ENCODE data around the gene RNF125. TPM values are rescaled to one million over a fixed set of nuclear protein-coding genes. Genes with fewer than 3 reads are reported as not detected.
"Not testable (repeated sequence)": the region's sequence is repeated elsewhere in the genome, so short reads cannot be mapped to it uniquely, and the experiment has no call there.

Gene RNF125
- total and polyA plus RNA-seq, 10 of the 15 experiments (the other 5 are each of a cell fraction or from before 2014, with no cell fraction given), result 0.79 to 3.9 (median 2.9) TPM

- SMC1A ChIA-PET (ENCODE audit: uncharacterized antibody, unreplicated experiment), result no interaction called here
- TF ChIP-seq E2F8 (IDR thresholded peaks at IDR 0.05; ENCODE audit: low read depth, partially characterized antibody), result no peak
- Histone ChIP-seq H3K79me2 (ENCODE audit: control insufficient read depth, insufficient read depth, low read length) (no peaks in the 10 kb centered on the region), H3K9ac (ENCODE audit: control insufficient read depth, insufficient read depth, low read length) (no peak overlapping the region), H3K27ac (ENCODE audit: control insufficient read depth, insufficient read depth) (no peak overlapping the region), H3K36me3 (ENCODE audit: control insufficient read depth in 2 of 2, insufficient read depth in 2 of 2, low read length in 1 of 2) (no peaks in the 10 kb centered on the region), H2AFZ (ENCODE audit: control insufficient read depth, low read depth, low read length) (no peak overlapping the region), H3K4me2 (ENCODE audit: control insufficient read depth, insufficient read depth) (no peak overlapping the region), H3K9me3 (replicated peaks; ENCODE audit: control insufficient read depth, insufficient read depth, low read length) (no peaks in the 10 kb centered on the region), H3K4me1 (ENCODE audit: control insufficient read depth, insufficient read depth, low read length) (no peaks in the 10 kb centered on the region), H3K27me3 (replicated peaks in 1 of 2; ENCODE audit: control insufficient read depth in 2 of 2, insufficient read depth in 2 of 2, low read length in 1 of 2) (no peaks in the 10 kb centered on the region), H4K20me1 (ENCODE audit: control insufficient read depth, insufficient read depth) (no peaks in the 10 kb centered on the region), H3K4me3 (no peak overlapping the region)
- intact Hi-C loops (cut with micrococcal nuclease; ENCODE audit: unreplicated experiment) (no loop called here), in situ Hi-C loops (cut with MboI) (no loop called here)
- FAIRE-seq (no peak), ATAC-seq (no peak), DNase-seq (ENCODE audit: low read depth, low spot score) (no peak)
- WGBS (ENCODE audit: insufficient coverage, insufficient replicate concordance, low lambda C conversion rate, missing lambda C conversion rate), result 63% methylated on average over 3 of the region's 5 CpGs
- RAD21 ChIA-PET (ENCODE audit: unreplicated experiment), result no interaction called here
- CTCF ChIA-PET, result no interaction called here
- no TSS peak for BruUV-seq (replicated peaks)
- POLR2A ChIA-PET, result no interaction called here
Observed at GRCh38 chr18:31998880-31999412, 19.7 kb upstream of the RNF125 start.

GRCh38 chr18:32001141-32001540, 17.5 kb upstream of the RNF125 start:
- RAD21 ChIA-PET (ENCODE audit: unreplicated experiment); H3K27ac ChIP-seq (ENCODE audit: control insufficient read depth, insufficient read depth); H3K79me2 ChIP-seq (ENCODE audit: control insufficient read depth, insufficient read depth, low read length); H3K9me3 ChIP-seq (replicated peaks; ENCODE audit: control insufficient read depth, insufficient read depth, low read length); H3K4me3 ChIP-seq; H4K20me1 ChIP-seq (ENCODE audit: control insufficient read depth, insufficient read depth); in situ Hi-C loops (cut with MboI); BruUV-seq (replicated peaks); intact Hi-C loops (cut with micrococcal nuclease; ENCODE audit: unreplicated experiment); H3K4me1 ChIP-seq (ENCODE audit: control insufficient read depth, insufficient read depth, low read length); ATAC-seq; SMC1A ChIA-PET (ENCODE audit: uncharacterized antibody, unreplicated experiment); H3K4me2 ChIP-seq (ENCODE audit: control insufficient read depth, insufficient read depth); POLR2A ChIA-PET; FAIRE-seq; H3K27me3 ChIP-seq (replicated peaks in 1 of 2; ENCODE audit: control insufficient read depth in 2 of 2, insufficient read depth in 2 of 2, low read length in 1 of 2); CTCF ChIA-PET; DNase-seq (ENCODE audit: low read depth, low spot score); H2AFZ ChIP-seq (ENCODE audit: control insufficient read depth, low read depth, low read length); H3K9ac ChIP-seq (ENCODE audit: control insufficient read depth, insufficient read depth, low read length); H3K36me3 ChIP-seq (ENCODE audit: control insufficient read depth in 2 of 2, insufficient read depth in 2 of 2, low read length in 1 of 2): not testable (repeated sequence)
- 59% methylated on average over 7 of the region's 7 CpGs for WGBS (ENCODE audit: insufficient coverage, insufficient replicate concordance, low lambda C conversion rate, missing lambda C conversion rate)

GRCh38 chr18:32003822-32004221, 14.8 kb upstream of the RNF125 start:
- in situ Hi-C loops (cut with MboI); H3K4me1 ChIP-seq (ENCODE audit: control insufficient read depth, insufficient read depth, low read length); H3K4me3 ChIP-seq; H3K27me3 ChIP-seq (replicated peaks in 1 of 2; ENCODE audit: control insufficient read depth in 2 of 2, insufficient read depth in 2 of 2, low read length in 1 of 2); DNase-seq (ENCODE audit: low read depth, low spot score); H3K4me2 ChIP-seq (ENCODE audit: control insufficient read depth, insufficient read depth); POLR2A ChIA-PET; RAD21 ChIA-PET (ENCODE audit: unreplicated experiment); SMC1A ChIA-PET (ENCODE audit: uncharacterized antibody, unreplicated experiment); H3K79me2 ChIP-seq (ENCODE audit: control insufficient read depth, insufficient read depth, low read length); CTCF ChIA-PET; H4K20me1 ChIP-seq (ENCODE audit: control insufficient read depth, insufficient read depth); H3K36me3 ChIP-seq (ENCODE audit: control insufficient read depth in 2 of 2, insufficient read depth in 2 of 2, low read length in 1 of 2); H2AFZ ChIP-seq (ENCODE audit: control insufficient read depth, low read depth, low read length); ATAC-seq; H3K27ac ChIP-seq (ENCODE audit: control insufficient read depth, insufficient read depth); H3K9me3 ChIP-seq (replicated peaks; ENCODE audit: control insufficient read depth, insufficient read depth, low read length); intact Hi-C loops (cut with micrococcal nuclease; ENCODE audit: unreplicated experiment); FAIRE-seq; H3K9ac ChIP-seq (ENCODE audit: control insufficient read depth, insufficient read depth, low read length); BruUV-seq (replicated peaks): not testable (repeated sequence)
- WGBS (ENCODE audit: insufficient coverage, insufficient replicate concordance, low lambda C conversion rate, missing lambda C conversion rate), result 88% methylated on average over 2 of the region's 2 CpGs

Measured in GM12878 (cell line).